CD4-positive, alpha-beta T cell treated with Interleukin-12 subunit alpha and Interleukin-12 subunit beta, for 1 hour (primary cell): ENCODE results near the gene TMEM9.
A peak's percentile ranks its signal among the peaks of the same experiment; 100 is the strongest.
"Not testable (repeated sequence)": the region's sequence is repeated elsewhere in the genome, so short reads cannot be mapped to it uniquely, and the experiment has no call there.

ENCODE experiments used
- DNase-seq: peaks from one replicate; pipeline ENCODE4 v3.0.0-alpha.2; 2020

Gene TMEM9

DNA sequence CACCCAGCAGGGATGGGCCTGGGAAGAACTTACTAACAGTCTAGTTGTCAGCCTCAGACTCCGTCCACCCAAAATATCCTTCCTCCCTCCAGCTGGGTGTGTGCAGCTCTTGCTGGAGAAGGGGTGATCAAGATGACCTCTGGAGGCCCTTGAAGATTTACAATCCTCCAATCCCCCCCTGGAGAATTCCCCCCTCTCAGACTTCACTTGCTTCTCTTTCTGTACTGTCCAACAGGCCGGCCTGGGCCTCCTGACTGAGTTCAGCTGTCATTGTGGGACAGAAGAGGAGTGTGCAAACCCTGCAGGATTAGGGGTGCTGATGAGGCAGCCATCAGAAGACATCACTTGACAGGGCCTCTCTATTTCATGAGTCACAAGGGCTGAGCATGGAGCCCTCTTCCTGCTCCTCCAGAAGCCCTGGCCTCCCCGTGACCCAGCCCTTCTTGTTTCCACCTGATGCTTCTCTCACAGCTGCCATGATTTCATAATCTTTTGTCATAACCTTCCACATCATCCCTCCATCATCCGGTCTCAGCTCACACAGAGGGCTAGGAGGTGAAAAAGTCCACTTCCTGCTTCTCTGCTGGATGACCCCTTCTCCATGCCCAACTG, 18.8 kb upstream of the TMEM9 start:
- DNase-seq, result no peak

DNA sequence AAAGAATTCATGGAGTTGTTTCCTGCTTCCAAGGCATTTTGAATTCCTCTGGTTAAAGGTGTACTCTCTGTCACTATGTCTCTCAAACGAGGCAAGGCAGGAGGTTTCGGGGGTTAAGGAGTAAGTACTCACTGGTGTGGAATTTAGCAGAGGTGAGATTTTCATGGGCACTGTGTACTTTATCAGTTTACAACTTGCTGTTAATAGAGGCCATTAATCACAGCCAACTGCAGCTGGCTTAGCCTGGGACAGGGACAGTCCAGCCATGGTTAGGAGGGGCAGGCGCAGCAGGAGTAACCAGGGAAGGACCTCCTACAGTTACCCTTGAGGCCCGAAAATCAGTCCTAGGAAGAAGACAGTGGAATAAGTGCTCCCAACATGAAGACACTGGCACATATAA, 18.1 kb upstream of the TMEM9 start:
- no peak for DNase-seq

DNA sequence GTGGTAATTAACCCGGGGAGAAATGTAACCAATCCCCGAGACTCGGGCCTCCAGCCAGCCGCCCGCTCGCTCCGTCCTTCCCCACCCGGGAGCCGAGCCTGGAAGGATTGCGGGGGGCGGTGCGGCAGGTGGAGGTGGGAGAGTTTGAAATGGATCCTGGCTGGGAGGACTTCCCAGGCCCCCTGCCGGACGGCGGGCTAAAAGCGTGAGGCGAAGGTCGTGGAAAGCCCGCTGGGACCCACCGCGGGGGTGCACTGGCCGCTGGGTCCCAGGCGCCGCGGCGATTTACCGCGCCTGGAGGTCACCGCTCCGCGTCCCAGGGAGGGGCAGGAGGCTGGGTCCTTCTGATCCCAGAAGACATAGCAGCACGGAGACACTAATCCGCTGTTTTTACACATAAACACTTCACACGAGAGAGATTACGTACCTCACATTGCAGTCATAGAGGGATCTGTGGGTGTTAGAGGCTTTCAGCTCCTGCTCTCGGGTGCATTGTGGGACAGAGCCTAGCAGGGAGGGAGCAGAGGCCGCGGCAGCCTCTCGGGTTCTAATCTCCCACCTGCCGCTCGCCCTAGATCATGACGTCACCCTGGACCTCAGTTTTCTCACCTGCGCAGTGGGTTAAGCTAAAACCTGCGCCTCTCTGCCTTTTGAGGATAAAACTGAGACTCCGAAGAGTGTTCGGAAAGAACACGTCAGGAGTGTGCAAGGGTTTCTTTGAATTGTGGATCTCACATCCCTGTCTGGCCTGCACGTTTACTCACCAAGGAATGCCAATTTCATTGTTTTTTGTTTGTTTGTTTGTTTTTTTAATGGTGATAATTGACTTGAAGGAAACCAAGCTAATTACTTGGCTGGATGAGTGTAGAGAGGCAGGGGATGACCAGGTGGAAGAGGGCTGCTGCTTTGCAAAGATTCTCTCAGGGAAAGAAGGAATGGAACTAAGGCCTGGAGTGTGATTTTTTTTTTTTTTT, 17.1 kb upstream of the TMEM9 start:
- peak; percentile 45 for DNase-seq

DNA sequence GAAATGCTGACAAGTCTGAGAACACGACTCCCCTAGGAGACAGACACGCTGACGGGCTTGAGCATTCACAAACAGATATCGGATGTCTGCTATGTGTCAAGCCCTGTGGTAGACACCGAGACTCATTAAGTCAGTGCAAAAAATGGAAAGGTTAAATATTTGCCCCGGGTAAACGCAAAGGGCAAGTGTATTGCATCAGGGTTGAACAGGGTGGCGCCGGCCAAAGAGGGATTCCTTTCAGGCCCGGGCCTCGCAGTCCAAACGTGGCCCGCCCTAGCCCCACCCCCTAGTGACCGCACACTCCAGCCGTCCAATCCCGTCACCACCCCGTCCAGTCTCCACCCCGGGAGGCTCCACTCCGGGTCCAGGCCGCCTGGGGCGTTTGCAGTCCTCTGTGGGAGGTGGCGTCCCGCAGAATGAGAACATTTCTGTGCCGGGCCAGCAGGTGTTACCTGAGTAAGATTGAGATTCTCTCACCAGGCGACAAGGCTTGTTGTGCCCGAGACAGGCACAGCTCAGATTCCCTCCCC, 16.3 kb upstream of the TMEM9 start:
- peak; percentile 81 for DNase-seq

DNA sequence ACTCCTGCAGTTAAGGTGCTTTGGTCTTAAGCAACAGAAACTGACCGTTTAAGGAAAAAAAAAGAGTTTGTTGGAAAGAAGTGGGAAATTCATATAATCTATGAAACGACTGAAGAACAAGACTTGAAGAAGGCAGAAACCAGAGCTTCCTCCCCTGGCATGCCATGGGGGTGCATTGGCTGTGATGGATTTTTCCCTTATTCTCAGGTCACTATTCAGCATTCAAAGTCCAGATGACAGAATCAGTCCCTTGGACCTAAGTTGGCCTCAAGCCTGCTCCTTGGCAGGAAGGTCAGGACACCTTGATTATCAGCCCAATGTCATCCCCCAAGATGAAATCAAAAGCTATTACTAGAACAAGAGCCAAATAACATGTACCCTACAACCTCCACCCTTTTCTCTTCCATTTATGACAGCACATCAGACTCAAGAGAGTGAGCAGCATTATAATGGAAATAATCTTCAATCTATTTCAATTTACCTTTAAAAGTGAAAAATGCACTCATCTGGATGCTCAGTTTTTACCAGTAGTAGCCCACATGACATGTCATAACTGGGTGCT, 15.8 kb upstream of the TMEM9 start:
- no peak for DNase-seq

DNA sequence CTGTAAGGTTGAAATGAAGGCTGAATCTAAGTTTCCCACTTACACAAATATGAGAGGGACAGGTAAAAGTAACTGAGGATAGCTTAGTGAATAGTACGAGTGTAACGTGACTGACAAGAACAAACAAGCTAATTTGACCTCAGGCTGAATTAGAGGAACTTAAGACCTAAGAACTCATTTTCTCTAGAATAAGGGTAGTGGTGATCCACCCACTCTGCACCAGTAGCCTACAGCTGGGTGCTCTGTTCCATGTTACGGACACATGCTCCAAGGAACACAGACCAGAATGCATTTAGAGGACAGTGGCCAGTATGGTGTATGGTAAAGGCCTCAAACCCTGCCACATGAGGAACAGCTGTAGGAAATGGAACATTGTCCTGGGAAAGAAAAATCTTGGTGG, 14.9 kb upstream of the TMEM9 start:
- no peak for DNase-seq

DNA sequence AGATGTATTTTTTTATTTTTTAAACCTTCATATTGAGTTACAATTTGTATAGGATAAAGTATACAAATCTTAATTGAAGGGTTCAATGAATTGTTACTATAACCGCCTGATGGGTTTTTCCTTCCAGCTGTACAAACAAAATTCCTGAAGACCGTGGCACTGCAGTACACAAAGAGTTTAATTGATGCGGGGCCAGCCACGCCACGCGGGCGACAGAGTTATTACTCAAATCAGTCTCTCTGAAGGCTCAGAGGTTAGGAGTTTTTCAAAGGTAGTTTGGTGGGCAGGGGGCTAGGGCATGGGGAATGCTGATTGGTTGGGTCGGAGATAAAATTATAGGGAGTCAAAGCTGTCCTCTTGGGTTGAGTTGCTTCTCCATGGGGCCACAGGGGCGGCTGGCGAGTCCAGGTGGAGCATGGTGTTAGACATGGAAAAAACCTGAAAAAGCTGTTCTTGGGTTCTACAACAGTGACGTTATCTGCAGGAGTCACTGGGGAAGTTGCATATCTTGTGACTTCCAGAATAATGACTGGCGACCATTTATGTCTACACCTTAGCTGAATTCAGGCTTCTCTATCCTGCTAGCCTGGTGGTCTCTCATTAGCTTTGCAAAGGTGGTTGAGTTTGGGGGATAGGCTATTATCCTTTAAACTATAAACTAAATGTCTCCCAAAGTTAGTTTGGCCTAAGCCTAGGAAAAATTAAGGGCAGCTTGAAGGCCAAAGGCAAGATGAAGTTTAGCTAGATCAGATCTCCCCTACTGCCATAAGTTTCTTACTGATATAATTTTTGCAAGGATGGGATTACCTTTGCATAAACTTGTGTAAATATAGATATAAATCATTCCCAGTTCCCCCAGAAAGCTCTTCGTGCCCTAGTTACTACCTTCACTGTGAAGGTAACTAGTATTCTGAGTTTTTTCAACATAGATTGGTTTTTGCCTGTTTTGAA, 13.0 kb upstream of the TMEM9 start:
- no peak for DNase-seq

DNA sequence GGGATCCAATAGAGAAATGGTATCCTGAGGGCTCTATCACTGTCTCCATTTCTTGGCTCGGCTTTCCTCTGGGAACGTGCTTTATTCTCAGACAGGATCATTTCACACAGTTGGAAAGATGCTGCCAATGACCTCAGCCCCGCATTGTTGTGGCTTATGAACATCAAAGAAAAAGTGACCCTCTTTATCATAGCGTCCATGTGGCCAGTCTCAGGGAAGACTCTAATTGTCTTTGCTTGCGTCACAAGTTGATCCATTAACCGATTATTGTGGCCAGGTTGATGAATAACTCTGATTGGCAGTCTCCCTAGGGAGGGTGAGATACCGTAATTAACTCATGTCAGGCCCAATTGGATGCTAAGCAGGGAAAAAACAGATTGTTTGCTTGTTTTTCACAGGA, 10.4 kb upstream of the TMEM9 start:
- no peak for DNase-seq

DNA sequence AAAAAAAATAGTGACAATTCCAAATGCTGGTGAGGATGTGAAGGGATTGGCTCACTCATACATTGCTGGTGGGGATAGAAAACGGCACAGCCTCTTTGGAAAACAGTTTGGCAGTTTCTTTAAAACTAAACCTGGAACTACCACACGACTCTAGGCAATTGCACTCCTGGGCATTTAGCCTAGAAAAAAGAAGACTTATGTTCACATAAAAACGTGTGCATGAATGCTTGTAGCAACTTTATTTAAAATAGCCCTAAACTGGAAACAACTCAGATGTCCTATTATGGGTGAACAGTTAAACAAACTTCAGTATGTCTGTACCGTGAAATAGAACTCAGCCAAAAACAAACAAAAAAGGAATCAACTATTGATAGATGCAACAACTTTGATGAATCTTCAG, 9.4 kb upstream of the TMEM9 start:
- no peak for DNase-seq

DNA sequence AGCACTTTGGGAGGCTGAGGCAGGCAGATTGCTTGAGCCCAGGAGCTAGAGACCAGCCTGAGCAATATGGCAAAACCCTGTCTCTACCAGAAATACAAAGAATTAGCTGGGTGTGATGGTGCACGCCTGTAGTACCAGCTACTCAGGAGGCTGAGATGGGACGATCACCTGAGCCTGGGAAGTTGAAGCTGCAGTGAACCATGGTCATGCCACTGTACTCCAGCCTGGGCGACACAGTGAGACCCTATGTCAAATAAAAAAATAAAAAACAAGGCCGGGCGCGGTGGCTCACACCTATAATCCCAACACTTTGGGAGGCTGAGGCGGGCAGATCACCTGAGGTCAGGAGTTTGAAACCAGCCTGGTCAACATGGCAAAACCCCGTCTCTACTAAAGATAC, 8.8 kb upstream of the TMEM9 start:
- not testable (repeated sequence) for DNase-seq

DNA sequence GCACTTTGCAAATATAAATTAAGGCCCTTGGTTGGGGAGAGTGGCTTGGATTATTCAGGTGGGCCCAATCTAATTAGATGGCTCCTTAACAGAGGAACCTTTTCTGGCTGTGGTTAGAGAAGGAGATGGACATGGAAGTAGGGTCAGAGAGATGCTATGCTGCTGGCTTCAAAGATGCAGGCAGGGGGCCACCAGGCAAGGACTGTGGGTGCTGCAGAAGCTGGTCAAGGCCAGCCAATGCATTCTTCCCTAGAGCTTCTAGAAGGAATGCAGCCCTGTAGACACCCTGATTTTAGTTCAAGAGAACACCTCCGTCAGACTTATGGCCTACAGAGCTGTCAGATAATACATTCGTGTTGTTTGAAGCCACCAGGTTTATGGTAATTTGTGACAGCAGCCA, 3.7 kb upstream of the TMEM9 start:
- no peak for DNase-seq

DNA sequence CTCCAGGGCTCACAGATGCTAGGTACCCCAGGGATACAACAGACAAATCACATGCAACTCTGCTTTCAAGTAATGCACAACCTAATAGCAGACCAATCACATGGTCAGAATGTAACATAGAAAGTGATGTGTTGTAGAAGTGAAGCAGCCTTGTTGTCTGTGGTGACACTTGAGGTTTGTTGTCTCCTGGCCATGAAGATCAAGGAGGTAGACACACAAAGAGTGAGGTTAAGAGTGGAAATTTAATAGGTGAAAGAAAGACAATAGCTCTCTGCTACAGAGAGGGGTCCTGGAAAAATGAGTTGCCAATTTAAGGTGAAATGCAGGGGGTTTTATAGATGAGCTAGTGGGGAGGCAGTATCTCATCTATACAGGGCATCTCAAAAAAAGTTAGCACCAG, 2.5 kb upstream of the TMEM9 start:
- no peak for DNase-seq

DNA sequence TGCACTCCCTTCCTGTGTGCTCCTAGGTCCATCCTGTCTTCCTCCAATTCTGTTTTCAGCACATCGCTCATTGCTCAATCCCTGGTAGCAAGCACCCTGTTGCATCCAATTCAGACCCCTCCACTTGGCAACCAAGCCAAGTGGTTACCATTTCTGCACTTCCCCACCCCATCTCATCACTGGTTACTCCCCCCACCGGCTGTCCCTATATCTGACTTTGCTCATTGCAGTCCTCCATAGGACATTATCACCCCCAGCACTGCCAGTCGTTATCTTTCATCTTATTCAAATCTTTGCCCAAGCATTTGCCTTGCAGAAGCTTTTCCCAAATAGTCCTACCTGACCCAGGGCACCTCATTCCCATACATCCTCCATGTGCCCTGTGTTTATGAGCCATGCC, 2.1 kb upstream of the TMEM9 start:
- no peak for DNase-seq

DNA sequence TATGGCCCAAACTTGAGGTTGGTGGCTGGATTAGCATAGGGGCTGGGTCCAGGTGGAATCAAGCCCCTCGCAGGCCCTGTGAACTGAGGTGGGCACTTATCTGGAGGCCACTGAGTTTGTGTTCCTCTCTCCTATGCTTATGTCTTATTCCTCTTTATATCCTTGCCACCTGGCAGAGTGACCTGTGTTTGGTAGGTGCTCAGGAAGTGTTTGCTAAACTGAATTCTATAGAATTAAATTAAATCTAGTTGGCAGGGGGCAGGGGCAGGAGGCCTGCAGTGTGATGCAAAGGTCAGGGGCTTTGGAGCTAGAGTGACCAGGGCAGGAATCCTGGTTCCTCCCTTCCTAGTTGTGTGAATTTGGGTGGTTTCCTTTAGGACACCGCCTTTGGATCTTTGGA, 1.1 kb upstream of the TMEM9 start:
- no peak for DNase-seq

DNA sequence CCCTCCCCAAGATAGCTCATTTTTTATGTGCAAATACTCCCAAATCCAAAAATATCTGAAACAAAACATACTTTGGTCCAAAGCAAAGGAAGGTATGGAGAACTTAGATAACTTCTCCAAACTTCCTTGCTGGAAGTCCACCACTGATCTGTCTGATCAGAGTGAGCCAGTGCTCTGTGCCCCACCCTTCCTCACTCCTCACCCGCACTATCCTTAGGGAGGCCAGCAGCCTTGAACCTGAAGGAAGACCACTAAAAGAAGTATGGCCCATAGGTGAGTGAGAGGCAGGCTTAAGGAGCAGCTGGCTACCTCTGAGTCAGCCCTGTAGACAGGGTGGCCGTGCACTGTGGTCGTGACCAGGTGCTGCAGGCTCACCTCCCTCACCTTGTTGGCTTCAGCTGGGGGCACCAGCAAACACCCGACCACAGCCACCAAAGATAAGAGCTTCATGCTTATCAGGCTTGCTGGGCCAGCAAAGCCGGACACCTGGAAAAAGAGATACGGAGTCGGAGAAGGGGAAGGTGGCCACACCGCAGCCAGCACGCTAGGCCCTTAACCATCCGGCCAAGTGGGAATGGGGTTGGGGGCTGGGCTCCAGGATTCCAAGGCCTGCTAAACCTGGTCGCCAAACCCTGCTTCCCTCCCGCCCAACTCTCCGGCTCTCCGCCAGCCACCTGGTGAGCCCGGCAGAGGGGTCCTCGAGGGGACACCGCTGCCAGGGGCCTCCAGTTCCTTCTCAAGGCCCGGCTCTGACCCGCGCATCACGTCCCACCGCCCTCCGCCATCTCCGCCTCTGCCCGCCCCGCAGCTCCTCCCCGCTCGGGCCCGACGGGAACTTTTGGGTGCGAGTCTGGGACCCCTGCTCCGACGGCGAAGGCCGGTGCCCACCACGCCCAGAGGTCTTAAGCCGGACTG, 543 bp downstream of the TMEM9 start:
- no peak for DNase-seq

DNA sequence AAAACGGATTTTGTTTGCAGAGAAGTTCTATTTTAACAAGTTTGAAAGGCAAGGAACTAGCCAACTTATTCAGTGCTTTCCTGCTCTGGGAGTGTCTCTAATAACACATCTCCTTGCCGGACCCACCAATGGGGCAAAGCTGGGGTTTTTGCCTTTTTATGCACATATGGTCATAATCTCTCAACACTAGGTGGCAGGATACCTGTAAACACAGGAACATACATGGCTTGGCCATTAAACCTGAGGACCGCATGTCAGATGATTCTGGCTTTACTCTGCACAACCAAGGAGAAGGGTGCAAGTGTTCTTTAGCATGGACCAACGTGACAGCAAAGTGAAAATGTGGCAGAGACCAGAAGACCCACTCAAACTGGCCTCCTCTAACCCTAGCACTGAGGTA, 4.9 kb downstream of the TMEM9 start:
- DNase-seq, result peak; percentile 29

DNA sequence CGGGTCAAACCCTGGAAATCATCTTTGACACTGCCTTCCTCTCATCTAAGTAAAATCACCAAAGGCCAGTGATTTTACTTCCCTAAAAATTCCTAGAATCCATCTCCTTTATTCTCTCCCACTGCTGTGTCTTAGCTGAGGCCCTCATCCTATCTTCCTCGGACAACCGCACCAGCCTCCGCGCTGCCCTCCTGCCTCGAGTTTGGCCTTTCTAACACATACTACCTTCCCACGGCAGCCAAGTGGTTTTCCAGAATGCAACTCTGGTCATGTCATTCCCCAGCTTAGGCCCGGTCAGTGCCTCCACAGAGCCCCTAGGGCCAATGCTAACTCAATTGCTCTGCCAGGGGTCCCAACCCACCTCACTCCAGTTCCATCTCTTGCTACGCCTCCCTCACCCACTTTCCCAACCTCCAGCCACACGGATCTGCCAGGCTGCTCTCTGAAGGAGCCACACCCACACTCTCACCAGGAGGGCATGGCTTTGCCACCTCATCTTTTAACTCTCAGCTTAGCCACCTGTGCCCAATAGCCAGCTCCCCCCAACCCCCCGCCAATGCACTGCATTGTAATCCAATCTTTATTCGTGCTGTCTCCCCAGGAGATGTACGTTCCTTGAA, 6.8 kb downstream of the TMEM9 start:
- no peak for DNase-seq

DNA sequence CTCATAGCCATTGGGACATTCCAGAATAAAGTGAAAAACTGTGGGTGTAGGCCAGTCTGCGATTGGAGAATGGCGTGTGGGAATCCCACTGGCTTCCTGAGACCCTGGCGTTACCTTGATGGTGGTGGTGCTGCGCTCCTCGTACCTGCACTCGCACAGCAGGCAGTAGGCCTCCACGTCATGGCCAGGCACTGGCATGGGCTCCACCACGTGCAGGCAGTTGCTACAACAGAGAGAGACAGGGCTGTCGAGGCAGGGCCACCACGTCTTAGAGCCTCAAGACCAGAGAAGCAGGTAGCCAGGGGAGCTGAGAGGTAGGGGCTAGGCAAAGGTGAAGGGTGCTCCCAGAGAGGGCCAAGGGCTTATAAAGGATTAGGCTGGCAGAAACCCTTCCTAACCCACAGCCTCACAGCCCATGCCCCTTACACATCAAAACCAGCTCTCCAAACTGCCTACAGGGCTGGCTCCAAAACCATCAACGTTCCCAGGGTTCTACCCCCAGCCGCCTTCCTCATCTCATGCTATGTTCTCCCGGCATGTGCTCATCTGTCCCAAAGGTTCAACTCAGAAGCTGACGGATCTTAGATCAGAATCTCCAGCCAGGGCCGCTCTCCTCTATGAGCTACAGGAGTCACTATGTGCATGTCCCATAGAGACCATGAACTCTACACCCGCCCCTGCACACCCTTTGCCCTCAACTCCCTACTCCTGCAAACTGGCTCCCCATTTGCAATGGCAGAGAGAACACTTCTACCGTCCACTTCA, 7.5 kb downstream of the TMEM9 start:
- DNase-seq, result no peak

DNA sequence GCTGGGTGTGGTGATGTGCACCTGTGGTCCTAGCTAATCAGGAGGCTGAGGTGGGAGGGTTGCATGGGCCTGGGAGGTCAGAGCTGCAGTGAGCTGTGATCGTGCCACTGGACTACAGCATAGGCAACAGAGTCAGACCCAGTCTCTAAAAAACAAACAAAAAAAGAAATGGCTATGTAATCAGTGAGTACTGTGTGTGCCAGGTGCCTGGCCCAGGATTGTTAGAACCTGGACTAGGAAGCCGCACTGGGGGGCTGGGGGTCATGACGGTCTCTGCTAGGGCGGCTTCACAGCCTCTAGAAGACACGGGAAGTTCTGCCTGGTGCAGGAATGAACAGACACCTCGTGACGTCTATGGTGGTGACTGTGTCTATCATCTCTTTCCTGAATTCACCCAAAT, 8.5 kb downstream of the TMEM9 start:
- DNase-seq, result no peak

DNA sequence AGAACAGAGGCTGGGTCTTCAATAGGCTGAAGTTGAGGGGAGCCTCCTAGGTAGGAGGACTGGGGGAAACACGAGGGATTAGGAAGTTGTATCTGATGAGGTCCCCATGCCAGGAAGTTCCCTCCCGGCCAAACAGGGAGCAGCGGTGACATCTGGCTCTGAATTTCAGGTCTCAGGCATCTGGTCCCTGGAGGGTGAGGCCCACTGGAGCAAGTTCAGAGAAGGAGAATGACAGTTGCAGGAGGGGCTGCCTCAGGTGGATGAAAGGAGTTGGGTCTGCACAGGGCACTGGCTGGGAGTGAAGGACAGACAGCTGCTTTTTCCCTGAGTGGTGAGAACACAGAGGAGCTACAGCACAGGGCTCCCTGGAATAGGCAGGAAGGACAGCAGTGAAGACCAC, 9.1 kb downstream of the TMEM9 start:
- DNase-seq, result no peak
